HL-60 (cell line): ENCODE data around the gene RNH1.

Experiments used
- DNase-seq, 2 experiments: peaks; one replicate each; pipeline ENCODE4 v3.0.0-alpha.2; 2010 to 2020; ENCODE audit warnings: low read depth in 1 of 2, low spot score in 1 of 2
- H3K27ac ChIP-seq: fragments of 250-450 bp; sonication (Bioruptor Pico); replicated peaks from 2 replicates; pipeline ENCODE4 v1.5.1; 2020; ENCODE audit warnings: mild to moderate bottlenecking, moderate library complexity
- H3K27me3 ChIP-seq: fragments of 250-450 bp; sonication (Bioruptor Pico); 2 replicates; pipeline ENCODE4 v1.5.1; 2021; ENCODE audit warnings: mild to moderate bottlenecking, moderate library complexity; ENCODE audit not compliant: insufficient read depth, poor library complexity, severe bottlenecking
- H3K4me3 ChIP-seq: replicated peaks from 2 replicates; pipeline ENCODE4 v1.5.1; 2011; ENCODE audit warnings: mild to moderate bottlenecking, control low read depth, low read length; ENCODE audit not compliant: insufficient read depth
- GABPA ChIP-seq: IDR thresholded peaks from 2 replicates; pipeline ENCODE4 v1.6.1; 2012; ENCODE audit warnings: low read depth
- POLR2AphosphoS5 ChIP-seq: IDR thresholded peaks from 2 replicates; pipeline ENCODE4 v1.6.1; 2012; ENCODE audit warnings: low read depth
- SPI1 ChIP-seq: IDR thresholded peaks from 2 replicates; pipeline ENCODE4 v1.6.1; 2012; ENCODE audit warnings: low read depth, mild to moderate bottlenecking, borderline replicate concordance
- TF ChIP-seq, protein P1 (sequence below): IDR thresholded peaks from one replicate; pipeline ENCODE4 v1.5.1; 2011; ENCODE audit warnings: low read length, control low read depth, inconsistent platforms; ENCODE audit not compliant: insufficient read depth
- TF ChIP-seq, protein P2 (sequence below): IDR thresholded peaks from 2 replicates; pipeline ENCODE4 v1.6.1; 2012; ENCODE audit warnings: low read depth; ENCODE audit not compliant: insufficient replicate concordance

RNH1 gene

DNA sequence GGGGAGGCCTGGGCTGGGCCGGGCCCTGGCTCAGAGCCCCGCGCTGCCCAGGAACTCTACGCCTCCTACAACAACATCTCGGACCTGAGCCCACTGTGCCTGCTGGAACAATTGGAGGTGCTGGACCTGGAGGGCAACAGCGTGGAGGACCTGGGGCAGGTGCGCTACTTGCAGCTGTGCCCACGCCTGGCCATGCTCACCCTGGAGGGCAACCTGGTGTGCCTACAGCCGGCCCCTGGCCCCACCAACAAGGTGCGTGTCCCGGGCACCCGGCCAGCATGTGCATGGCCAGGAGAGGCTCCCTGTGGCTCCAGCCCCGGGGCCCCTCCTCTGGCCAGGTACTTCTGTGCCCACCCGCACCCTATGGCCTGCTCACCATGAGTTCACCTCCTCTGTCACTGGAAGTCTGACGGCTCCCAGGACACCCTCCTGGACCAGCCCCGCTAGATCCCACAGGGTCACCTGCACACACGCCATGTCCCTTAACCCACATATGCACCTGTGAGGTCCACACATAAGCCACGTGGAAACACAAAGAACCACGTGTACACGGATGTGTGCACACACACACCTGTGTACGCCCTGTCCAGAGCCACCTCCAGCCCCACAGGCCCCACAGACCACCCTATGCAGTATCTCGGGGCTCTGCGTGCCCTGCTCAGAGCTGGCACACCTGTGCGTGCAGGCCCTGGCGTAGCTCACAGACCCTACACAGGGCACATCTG, 43.1 kb upstream of the RNH1 start:
- Histone ChIP-seq H3K27me3 (peaks cover under 1% of the 10 kb centered on the region), H3K27ac (no peak overlapping the region), H3K4me3 (no peak overlapping the region)
- DNase-seq: no peak
- TF ChIP-seq POLR2AphosphoS5: no peak
- no peak for TF ChIP-seq GABPA
- TF ChIP-seq, protein P1, sequence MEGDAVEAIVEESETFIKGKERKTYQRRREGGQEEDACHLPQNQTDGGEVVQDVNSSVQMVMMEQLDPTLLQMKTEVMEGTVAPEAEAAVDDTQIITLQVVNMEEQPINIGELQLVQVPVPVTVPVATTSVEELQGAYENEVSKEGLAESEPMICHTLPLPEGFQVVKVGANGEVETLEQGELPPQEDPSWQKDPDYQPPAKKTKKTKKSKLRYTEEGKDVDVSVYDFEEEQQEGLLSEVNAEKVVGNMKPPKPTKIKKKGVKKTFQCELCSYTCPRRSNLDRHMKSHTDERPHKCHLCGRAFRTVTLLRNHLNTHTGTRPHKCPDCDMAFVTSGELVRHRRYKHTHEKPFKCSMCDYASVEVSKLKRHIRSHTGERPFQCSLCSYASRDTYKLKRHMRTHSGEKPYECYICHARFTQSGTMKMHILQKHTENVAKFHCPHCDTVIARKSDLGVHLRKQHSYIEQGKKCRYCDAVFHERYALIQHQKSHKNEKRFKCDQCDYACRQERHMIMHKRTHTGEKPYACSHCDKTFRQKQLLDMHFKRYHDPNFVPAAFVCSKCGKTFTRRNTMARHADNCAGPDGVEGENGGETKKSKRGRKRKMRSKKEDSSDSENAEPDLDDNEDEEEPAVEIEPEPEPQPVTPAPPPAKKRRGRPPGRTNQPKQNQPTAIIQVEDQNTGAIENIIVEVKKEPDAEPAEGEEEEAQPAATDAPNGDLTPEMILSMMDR: no peak
- TF ChIP-seq SPI1: no peak
- TF ChIP-seq, protein P2, sequence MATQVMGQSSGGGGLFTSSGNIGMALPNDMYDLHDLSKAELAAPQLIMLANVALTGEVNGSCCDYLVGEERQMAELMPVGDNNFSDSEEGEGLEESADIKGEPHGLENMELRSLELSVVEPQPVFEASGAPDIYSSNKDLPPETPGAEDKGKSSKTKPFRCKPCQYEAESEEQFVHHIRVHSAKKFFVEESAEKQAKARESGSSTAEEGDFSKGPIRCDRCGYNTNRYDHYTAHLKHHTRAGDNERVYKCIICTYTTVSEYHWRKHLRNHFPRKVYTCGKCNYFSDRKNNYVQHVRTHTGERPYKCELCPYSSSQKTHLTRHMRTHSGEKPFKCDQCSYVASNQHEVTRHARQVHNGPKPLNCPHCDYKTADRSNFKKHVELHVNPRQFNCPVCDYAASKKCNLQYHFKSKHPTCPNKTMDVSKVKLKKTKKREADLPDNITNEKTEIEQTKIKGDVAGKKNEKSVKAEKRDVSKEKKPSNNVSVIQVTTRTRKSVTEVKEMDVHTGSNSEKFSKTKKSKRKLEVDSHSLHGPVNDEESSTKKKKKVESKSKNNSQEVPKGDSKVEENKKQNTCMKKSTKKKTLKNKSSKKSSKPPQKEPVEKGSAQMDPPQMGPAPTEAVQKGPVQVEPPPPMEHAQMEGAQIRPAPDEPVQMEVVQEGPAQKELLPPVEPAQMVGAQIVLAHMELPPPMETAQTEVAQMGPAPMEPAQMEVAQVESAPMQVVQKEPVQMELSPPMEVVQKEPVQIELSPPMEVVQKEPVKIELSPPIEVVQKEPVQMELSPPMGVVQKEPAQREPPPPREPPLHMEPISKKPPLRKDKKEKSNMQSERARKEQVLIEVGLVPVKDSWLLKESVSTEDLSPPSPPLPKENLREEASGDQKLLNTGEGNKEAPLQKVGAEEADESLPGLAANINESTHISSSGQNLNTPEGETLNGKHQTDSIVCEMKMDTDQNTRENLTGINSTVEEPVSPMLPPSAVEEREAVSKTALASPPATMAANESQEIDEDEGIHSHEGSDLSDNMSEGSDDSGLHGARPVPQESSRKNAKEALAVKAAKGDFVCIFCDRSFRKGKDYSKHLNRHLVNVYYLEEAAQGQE: no peak

DNA sequence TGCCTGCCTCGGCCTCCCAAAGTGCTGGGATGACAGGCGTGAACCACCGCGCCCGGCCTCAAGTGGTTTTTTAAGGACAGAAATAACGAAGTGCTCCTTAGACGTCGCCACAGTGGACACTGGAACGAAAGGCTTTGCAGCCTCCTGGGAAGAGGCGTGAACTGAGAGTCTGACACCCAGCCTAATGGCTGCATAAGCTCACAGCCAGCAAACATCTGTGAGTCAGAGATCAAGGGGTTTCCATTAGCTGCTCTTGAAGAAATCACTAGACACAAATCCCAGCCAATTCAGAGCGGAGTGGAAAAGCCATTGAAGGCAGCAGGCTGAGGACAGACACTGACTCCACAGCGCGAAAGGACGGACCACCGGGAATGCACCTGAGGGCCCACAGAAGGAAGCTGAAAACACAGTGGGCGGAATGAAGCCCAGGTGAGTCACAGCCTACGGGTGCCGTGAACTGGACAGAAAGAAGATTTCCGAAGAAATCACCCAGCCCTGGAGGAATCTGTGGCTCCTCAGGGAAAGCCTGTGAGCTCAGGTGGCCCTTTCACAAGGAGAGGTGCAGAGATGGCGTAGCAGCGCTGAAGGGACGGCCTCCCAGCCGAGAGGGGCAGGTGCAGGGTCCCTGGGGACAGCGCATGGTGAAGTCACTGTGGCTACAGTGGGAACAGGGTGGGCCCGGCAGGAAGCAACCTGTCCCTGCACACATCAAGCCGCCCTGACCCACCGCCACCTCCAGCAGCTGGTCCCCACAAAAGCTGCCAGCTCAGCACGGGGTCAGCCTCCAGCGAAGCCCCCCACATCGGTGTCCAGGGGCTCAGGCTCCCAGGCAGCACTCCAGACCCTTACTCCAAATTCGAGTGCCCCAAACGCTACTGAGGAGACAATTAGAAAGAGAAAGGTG, 41.9 kb upstream of the RNH1 start:
- no peak overlapping the region for H3K4me3 ChIP-seq
- TF ChIP-seq, protein P2: no peak
- TF ChIP-seq GABPA (no peak), SPI1 (no peak)
- TF ChIP-seq, protein P1: no peak
- H3K27ac ChIP-seq: no peak overlapping the region
- DNase-seq: no peak
- H3K27me3 ChIP-seq: no peaks in the 10 kb centered on the region

DNA sequence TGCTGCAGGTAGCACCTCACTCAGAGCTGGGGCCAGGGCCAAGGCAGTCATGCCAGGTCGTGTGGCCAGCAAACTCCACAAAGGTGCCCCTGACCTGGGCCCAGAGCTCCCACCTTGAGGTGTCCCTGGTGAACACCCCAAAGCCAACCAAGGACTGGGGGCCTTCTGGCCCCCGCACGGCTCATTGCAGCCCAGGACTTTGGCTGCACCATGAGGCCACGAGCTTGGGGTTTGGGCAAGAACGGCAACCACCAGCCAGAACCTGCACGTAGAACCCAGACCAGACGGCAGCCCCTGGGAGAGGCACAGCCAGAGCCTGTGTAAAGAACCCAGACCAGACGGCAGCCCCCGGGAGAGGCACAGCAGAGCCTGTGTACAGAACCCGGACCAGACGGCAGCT, 38.1 kb upstream of the RNH1 start:
- Histone ChIP-seq H3K27me3 (no peaks in the 10 kb centered on the region), H3K4me3 (no peak overlapping the region), H3K27ac (no peak overlapping the region)
- DNase-seq: no peak
- TF ChIP-seq SPI1 (no peak), POLR2AphosphoS5 (no peak), GABPA (no peak)
- TF ChIP-seq, protein P1: no peak
- TF ChIP-seq, protein P2: no peak
